HG02943 (cell line): ENCODE data around the gene HNRNPAB.

Experiments
- ATAC-seq: cut with Tn5 transposase; IDR thresholded peaks from one replicate; pipeline ENCODE4 v1.9.1; 2021; ENCODE audit warnings: mild to moderate bottlenecking, low read depth, moderate library complexity; ENCODE audit not compliant: unreplicated experiment

Gene HNRNPAB

GRCh38 chr5:178211095-178212048 lies 7.0 kb downstream of the HNRNPAB start:
- ATAC-seq, result no peak

- no peak for ATAC-seq
Observed at GRCh38 chr5:178212241-178213002, 8.1 kb downstream of the HNRNPAB start.

GRCh38 chr5:178213003-178213461 lies 8.7 kb downstream of the HNRNPAB start:
- no peak for ATAC-seq

- ATAC-seq, result no peak
Observed at GRCh38 chr5:178213748-178214151, 9.4 kb downstream of the HNRNPAB start.

GRCh38 chr5:178214160-178214803 lies 9.9 kb downstream of the HNRNPAB start:
- ATAC-seq, result no peak

GRCh38 chr5:178215280-178216002 lies 11.1 kb downstream of the HNRNPAB start:
- no peak for ATAC-seq

- no peak for ATAC-seq
Observed at GRCh38 chr5:178216088-178216534, 11.8 kb downstream of the HNRNPAB start.

GRCh38 chr5:178216779-178217178 lies 12.4 kb downstream of the HNRNPAB start:
- ATAC-seq, result no peak

GRCh38 chr5:178218237-178218776 lies 14.0 kb downstream of the HNRNPAB start:
- ATAC-seq, result no peak

- ATAC-seq, result no peak
Observed at GRCh38 chr5:178218827-178219226, 14.5 kb downstream of the HNRNPAB start.

GRCh38 chr5:178221282-178221681 lies 16.9 kb downstream of the HNRNPAB start:
- ATAC-seq, result no peak

GRCh38 chr5:178221853-178222252 lies 17.5 kb downstream of the HNRNPAB start:
- no peak for ATAC-seq

- no peak for ATAC-seq
Observed at GRCh38 chr5:178222292-178222691, 18.0 kb downstream of the HNRNPAB start.

- no peak for ATAC-seq
Observed at GRCh38 chr5:178223196-178223773, 19.0 kb downstream of the HNRNPAB start.

- ATAC-seq, result no peak
Observed at GRCh38 chr5:178223828-178224335, 19.5 kb downstream of the HNRNPAB start.

GRCh38 chr5:178224403-178224802 lies 20.1 kb downstream of the HNRNPAB start:
- ATAC-seq, result no peak

- ATAC-seq, result no peak
Observed at GRCh38 chr5:178225174-178225573, 20.8 kb downstream of the HNRNPAB start.

- no peak for ATAC-seq
Observed at GRCh38 chr5:178227138-178227659, 22.9 kb downstream of the HNRNPAB start.

GRCh38 chr5:178227929-178228328 lies 23.6 kb downstream of the HNRNPAB start:
- ATAC-seq, result no peak
